Vagina (tissue), 2 donors: ENCODE results near the gene ADGRG6. TPM values are rescaled to one million over a fixed set of nuclear protein-coding genes. Genes with fewer than 3 reads are reported as not detected.

Source experiments
- DNase-seq, 2 donors: peaks; one replicate each; pipeline ENCODE4 v3.0.0-alpha.2; 2017; ENCODE audit errors: extremely low spot score in 2 of 2
- H3K27ac ChIP-seq: fragments of 200-600 bp; sonication (generic); one replicate; pipeline ENCODE4 v1.5.1; 2019
- H3K27me3 ChIP-seq: fragments of 200-600 bp; sonication (generic); one replicate; pipeline ENCODE4 v1.5.1; 2019
- H3K36me3 ChIP-seq, 2 donors: fragments of 200-600 bp; sonication (generic); one replicate each; pipeline ENCODE4 v1.5.1; 2017 to 2019
- H3K4me1 ChIP-seq: fragments of 200-600 bp; sonication (generic); one replicate; pipeline ENCODE4 v1.5.1; 2019
- H3K4me3 ChIP-seq, 2 donors: fragments of 200-600 bp; sonication (generic); 1 replicate in 1 of 2; 2 replicates in 1 of 2; pipeline ENCODE4 v1.5.1; 2016 to 2019
- H3K9me3 ChIP-seq: fragments of 200-600 bp; sonication (generic); one replicate; pipeline ENCODE4 v1.5.1; 2019
- CTCF ChIP-seq, 3 experiments: fragments of 450-650 bp in 2 of 3; fragments of 200-600 bp in 1 of 3; sonication (generic) in 1 of 3; IDR thresholded peaks; one replicate each; pipeline ENCODE4 v1.5.1; 2017 to 2019; ENCODE audit warnings: antibody characterized with exemption in 3 of 3, mild to moderate bottlenecking in 2 of 3, moderate library complexity in 2 of 3
- POLR2A ChIP-seq, 2 donors: fragments of 450-650 bp; IDR thresholded peaks; one replicate each; pipeline ENCODE4 v1.6.1; 2017; ENCODE audit warnings: antibody characterized with exemption in 2 of 2, mild to moderate bottlenecking in 2 of 2, moderate library complexity in 2 of 2
- POLR2AphosphoS5 ChIP-seq, 2 donors: sonication (generic); formaldehyde crosslinking; IDR thresholded peaks; one replicate each; pipeline ENCODE4 v1.9.0; 2017; ENCODE audit warnings: antibody characterized with exemption in 2 of 2, mild to moderate bottlenecking in 2 of 2, low read depth in 1 of 2; ENCODE audit not compliant: insufficient read depth in 1 of 2
- intact Hi-C: fragments of 100-400 bp; cut with DNase I; formaldehyde crosslinking; loops from one replicate; pipeline ENCODE4 v1.15.1; 2023
- total RNA-seq: library from RNA; depleted of rRNA; stranded (reverse); fragments of >200 nt; gene quantifications from one replicate; pipeline ENCODE4 v1.2.3, GENCODE V29; 2016

The ADGRG6 gene
- total RNA-seq, 1 donor from 2014 or later, result 22.6 TPM

GRCh38 chr6:142474531-142475289 lies 172.9 kb downstream of the ADGRG6 start:
- Histone ChIP-seq H3K27ac (no peak overlapping the region), H3K27me3 (no peaks in the 10 kb centered on the region), H3K9me3 (no peaks in the 10 kb centered on the region), H3K4me3 (no peak overlapping the region), H3K4me1 (no peaks in the 10 kb centered on the region), H3K36me3 (no peaks in the 10 kb centered on the region)
- no peak for DNase-seq
- intact Hi-C loops, result no loop called here
- TF ChIP-seq POLR2AphosphoS5 (IDR thresholded peaks at IDR 0.05; ENCODE audit: insufficient read depth in 1 of 2, low read depth in 1 of 2) (no peak), POLR2A (IDR thresholded peaks at IDR 0.05) (no peak), CTCF (IDR thresholded peaks at IDR 0.05) (peak; percentile 44 to 66 (median 54))

GRCh38 chr6:142476452-142476851 lies 174.6 kb downstream of the ADGRG6 start:
- no peaks in the 10 kb centered on the region for H3K36me3 ChIP-seq
- H3K4me1 ChIP-seq, result no peaks in the 10 kb centered on the region
- no peak overlapping the region for H3K27ac ChIP-seq
- H3K4me3 ChIP-seq, result no peak overlapping the region
- intact Hi-C loops, result no loop called here
- H3K9me3 ChIP-seq, result no peaks in the 10 kb centered on the region
- no peaks in the 10 kb centered on the region for H3K27me3 ChIP-seq
- DNase-seq, result no peak
- TF ChIP-seq POLR2AphosphoS5 (IDR thresholded peaks at IDR 0.05; ENCODE audit: insufficient read depth in 1 of 2, low read depth in 1 of 2) (no peak), CTCF (IDR thresholded peaks at IDR 0.05) (no peak), POLR2A (IDR thresholded peaks at IDR 0.05) (no peak)

- no peak overlapping the region for H3K27ac ChIP-seq
- no peaks in the 10 kb centered on the region for H3K27me3 ChIP-seq
- no peaks in the 10 kb centered on the region for H3K9me3 ChIP-seq
- H3K36me3 ChIP-seq, result no peaks in the 10 kb centered on the region
- H3K4me3 ChIP-seq, result no peak overlapping the region
- no peak for DNase-seq
- intact Hi-C loops, result no loop called here
- TF ChIP-seq CTCF (IDR thresholded peaks at IDR 0.05) (no peak), POLR2AphosphoS5 (IDR thresholded peaks at IDR 0.05; ENCODE audit: insufficient read depth in 1 of 2, low read depth in 1 of 2) (no peak), POLR2A (IDR thresholded peaks at IDR 0.05) (no peak)
- H3K4me1 ChIP-seq, result no peaks in the 10 kb centered on the region
Measured at GRCh38 chr6:142478117-142478516, 176.3 kb downstream of the ADGRG6 start.

- Histone ChIP-seq H3K4me3 (no peak overlapping the region), H3K9me3 (no peaks in the 10 kb centered on the region), H3K36me3 (no peaks in the 10 kb centered on the region), H3K27me3 (no peaks in the 10 kb centered on the region), H3K4me1 (no peaks in the 10 kb centered on the region), H3K27ac (no peak overlapping the region)
- TF ChIP-seq POLR2AphosphoS5 (IDR thresholded peaks at IDR 0.05; ENCODE audit: insufficient read depth in 1 of 2, low read depth in 1 of 2), result no peak
- TF ChIP-seq POLR2A (IDR thresholded peaks at IDR 0.05), result no peak
- TF ChIP-seq CTCF (IDR thresholded peaks at IDR 0.05), result no peak
- no peak for DNase-seq
- intact Hi-C loops, result no loop called here
Measured at GRCh38 chr6:142481466-142481865, 179.7 kb downstream of the ADGRG6 start.

- Histone ChIP-seq H3K9me3 (no peaks in the 10 kb centered on the region), H3K27me3 (no peaks in the 10 kb centered on the region), H3K4me1 (no peaks in the 10 kb centered on the region), H3K4me3 (no peak overlapping the region), H3K27ac (no peak overlapping the region), H3K36me3 (no peaks in the 10 kb centered on the region)
- no peak for DNase-seq
- intact Hi-C loops, result no loop called here
- no peak for TF ChIP-seq CTCF (IDR thresholded peaks at IDR 0.05)
- no peak for TF ChIP-seq POLR2A (IDR thresholded peaks at IDR 0.05)
- TF ChIP-seq POLR2AphosphoS5 (IDR thresholded peaks at IDR 0.05; ENCODE audit: insufficient read depth in 1 of 2, low read depth in 1 of 2), result no peak
Measured at GRCh38 chr6:142482249-142482648, 180.4 kb downstream of the ADGRG6 start.
